Retinal pigment epithelial cell (primary cell): Measurements from ENCODE around the gene TMEM214.

Experiments
- DNase-seq: peaks from one replicate; pipeline ENCODE4 v3.0.0-alpha.2; 2010; ENCODE audit warnings: low read depth
- H3K4me3 ChIP-seq: 2 replicates; pipeline ENCODE4 v1.5.1; 2011; ENCODE audit warnings: mild to moderate bottlenecking, low read length, control low read depth, moderate library complexity
- CTCF ChIP-seq: conservative IDR thresholded peaks from 2 replicates; pipeline ENCODE4 v1.5.1; 2011; ENCODE audit warnings: low read depth, low read length, control low read depth, inconsistent platforms

Gene TMEM214

DNA sequence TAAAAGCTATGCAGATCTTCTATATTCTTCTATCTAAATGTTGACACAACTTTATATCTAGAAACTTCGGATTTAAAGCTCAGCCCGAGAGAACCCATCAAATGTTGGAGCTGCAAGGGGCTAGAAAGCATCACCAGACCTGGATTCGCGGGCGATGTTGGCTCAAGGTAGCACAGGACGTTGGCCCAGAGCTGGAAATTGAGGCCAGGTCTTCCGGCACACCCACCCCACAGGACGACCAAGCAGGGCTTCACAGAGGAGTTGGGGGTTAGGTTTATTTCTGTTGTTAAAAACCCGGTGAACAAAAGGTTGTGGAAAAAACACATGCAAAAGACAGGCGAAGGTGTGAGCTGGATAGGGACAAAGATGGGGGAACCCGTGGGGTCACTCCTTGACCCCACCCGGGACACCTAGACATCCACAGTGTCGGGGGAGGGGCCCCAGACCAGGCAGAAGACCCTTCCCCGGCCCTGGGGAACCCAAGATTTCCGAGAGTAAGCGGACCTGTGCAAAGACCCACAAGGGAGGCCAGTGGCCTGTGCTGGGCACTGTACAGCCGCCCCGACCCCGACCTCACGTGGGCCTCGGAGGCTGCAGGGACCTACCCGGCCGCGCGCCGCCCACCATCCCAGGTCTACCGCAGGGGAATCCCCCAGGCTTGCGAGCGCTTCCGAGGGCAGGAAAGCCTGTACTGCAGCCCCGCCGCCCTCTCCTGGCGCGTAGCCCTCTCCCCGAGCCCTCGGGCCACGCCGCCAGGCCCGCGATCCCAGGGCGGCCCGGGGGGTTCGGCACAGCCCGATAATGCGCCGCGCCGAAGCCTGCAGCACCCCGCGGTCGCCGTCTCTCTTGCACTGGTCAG, 16.9 kb downstream of the TMEM214 start:
- no peak for TF ChIP-seq CTCF
- H3K4me3 ChIP-seq, result peak overlapping the region; percentile 88
- DNase-seq, result no peak

GRCh38 chr2:27050281-27050995, 17.7 kb downstream of the TMEM214 start:
- peak overlapping the region; percentile 88 for H3K4me3 ChIP-seq
- TF ChIP-seq CTCF, result peak; percentile 16
- peak; percentile 78 for DNase-seq

GRCh38 chr2:27050996-27051901, 18.5 kb downstream of the TMEM214 start, which contains the start of gene AGBL5:
Gene AGBL5, plus strand, starts transcription at chr2:27051668. Its CDS starts 1,291 bp downstream, at chr2:27052959.
- no peak for TF ChIP-seq CTCF
- peak within 1 kb of the TSS; percentile 88 for H3K4me3 ChIP-seq
- peak; percentile 55 for DNase-seq

- no peak for TF ChIP-seq CTCF
- peak overlapping the region; percentile 88 for H3K4me3 ChIP-seq
- DNase-seq, result no peak
Measured at GRCh38 chr2:27051902-27052645, 19.3 kb downstream of the TMEM214 start.

GRCh38 chr2:27053321-27053720, 20.6 kb downstream of the TMEM214 start:
- no peak overlapping the region for H3K4me3 ChIP-seq
- no peak for TF ChIP-seq CTCF
- no peak for DNase-seq

DNA sequence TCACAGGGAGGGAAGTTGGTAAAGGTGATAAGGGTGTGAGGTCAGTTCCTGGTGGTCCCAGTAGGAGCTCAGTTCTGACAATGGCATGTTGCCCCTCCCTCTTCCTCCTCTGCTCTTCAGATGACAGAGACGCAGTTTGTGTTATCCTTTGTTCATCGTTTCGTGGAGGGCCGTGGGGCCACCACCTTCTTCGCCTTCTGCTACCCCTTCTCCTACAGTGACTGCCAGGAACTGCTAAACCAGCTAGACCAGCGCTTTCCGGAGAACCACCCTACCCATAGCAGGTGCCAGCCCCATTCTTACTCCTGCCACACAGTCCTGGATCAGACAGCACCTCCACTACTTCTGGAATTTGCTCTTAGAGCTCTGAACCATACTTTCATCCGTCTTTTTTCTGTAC, 21.0 kb downstream of the TMEM214 start:
- H3K4me3 ChIP-seq, result no peak overlapping the region
- DNase-seq, result no peak
- no peak for TF ChIP-seq CTCF
